Kidney epithelial cell (primary cell): ENCODE results near the gene MTUS2. TPM values are rescaled to one million over a fixed set of nuclear protein-coding genes. Genes with fewer than 3 reads are reported as not detected.

Source experiments
- DNase-seq: peaks from one replicate; pipeline ENCODE4 v3.0.0-alpha.2; 2010; ENCODE audit warnings: low read depth
- H3K27me3 ChIP-seq: 2 replicates; pipeline ENCODE4 v1.6.0; 2011; ENCODE audit warnings: low read length; ENCODE audit not compliant: control insufficient read depth, insufficient read depth
- H3K36me3 ChIP-seq: 2 replicates; pipeline ENCODE4 v1.5.1; 2011; ENCODE audit warnings: low read length; ENCODE audit not compliant: control insufficient read depth, insufficient read depth
- H3K4me3 ChIP-seq: 2 replicates; pipeline ENCODE4 v1.5.1; 2011; ENCODE audit warnings: low read depth, mild to moderate bottlenecking, control low read depth, low read length
- CTCF ChIP-seq: IDR thresholded peaks from 2 replicates; pipeline ENCODE4 v1.5.1; 2011; ENCODE audit warnings: mild to moderate bottlenecking, moderate library complexity, low read length, control low read depth, inconsistent platforms; ENCODE audit not compliant: insufficient read depth, poor library complexity, severe bottlenecking
- total RNA-seq: library from RNA; depleted of rRNA; stranded (reverse); fragments of >200 nt; gene quantifications from 2 replicates; pipeline ENCODE4 v1.2.3, GENCODE V29; 2015

MTUS2 gene
- total RNA-seq, 1 donor from 2014 or later: 0.25 TPM

DNA sequence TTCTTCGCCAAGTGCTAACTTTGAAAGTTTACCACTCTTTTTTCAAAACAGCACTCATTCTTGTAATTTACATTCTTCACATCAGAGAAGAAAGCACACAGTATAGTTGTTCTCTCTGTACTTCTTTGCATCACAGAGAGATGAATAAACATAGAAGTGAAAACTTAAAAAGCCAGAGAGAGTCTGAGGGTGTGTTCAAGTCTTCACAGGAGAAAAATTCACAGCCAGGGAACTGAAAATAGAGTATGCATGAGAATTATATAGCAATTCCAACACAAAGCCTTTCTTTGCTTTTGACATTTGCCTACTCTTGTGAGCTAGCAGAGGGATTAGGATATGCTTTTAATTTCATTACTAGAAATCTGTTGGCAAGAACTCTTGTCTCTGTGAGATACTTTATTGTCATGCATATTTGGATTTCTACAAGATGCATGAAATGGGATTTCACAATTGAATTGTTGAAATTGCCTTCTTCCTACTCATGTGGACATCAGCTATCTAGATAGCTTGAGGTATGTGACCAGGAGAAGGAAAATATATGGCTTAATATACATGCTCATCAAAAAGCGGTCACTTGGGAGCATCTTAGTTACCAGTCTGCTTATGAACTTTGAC is 609.3 kb downstream of the MTUS2 start:
- no peak for DNase-seq
- no peak overlapping the region for H3K4me3 ChIP-seq
- H3K36me3 ChIP-seq: no peaks in the 10 kb centered on the region
- no peak for TF ChIP-seq CTCF
- H3K27me3 ChIP-seq: peaks cover 16% of the 10 kb centered on the region

GRCh38 chr13:29434217-29434945 is 614.2 kb downstream of the MTUS2 start:
- DNase-seq: no peak
- no peaks in the 10 kb centered on the region for H3K27me3 ChIP-seq
- H3K4me3 ChIP-seq: no peak overlapping the region
- no peak for TF ChIP-seq CTCF
- no peaks in the 10 kb centered on the region for H3K36me3 ChIP-seq

DNA sequence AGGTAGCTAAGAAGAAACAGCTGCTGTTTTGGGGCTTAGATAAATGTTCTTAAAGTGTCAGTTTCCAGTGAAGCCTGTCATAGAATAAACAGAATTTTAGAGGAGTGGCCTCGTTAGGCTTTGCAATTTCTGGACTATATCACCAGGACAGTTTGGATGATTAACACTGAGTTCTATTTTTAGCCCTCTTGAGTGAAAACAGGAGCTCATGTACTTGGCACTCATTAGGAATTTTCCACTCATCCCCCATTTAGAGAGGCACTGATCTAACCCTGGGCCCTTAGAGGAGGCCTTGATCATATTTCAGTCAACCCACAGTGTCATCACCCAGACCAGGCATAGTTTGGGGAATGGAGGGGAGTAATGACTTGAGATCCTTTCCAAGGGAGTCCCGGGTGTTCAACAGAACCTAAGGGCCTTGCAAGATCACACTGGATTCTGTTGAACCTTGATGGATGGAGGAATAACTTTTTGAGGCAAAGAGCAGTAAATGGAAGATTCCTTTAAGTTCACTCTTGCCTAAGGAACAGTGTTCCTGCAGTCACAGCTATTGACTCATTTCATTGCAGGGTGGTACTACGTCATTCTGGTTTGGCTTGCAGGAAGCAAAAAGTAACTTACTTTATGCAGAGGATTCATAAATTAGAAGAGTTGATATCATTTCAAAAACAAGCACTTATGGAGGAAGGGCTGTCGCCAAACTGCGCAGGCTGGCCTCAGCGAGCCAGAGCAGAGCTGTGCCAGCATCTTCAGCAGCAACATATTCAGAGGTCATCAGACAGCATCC is 615.2 kb downstream of the MTUS2 start:
- DNase-seq: no peak
- TF ChIP-seq CTCF: no peak
- no peaks in the 10 kb centered on the region for H3K36me3 ChIP-seq

DNA sequence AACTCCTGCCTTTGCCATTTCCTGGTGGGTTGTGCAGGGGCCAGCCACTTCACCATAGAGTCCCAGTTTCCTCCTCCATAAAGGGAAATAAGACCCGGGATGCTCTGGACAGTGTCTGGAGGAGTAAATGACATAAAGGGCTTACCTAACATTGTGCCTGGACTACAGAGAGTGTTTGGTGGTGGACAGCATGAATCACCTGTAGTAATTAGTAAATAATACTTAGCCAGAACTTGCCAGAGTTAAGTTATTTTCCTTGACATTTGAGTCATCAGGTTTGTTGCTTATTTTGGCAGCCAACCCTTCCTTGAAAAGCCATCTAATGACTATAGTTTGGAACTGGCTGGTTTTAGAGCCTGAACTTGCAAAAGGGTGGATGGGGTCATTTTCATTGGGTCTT is 616.2 kb downstream of the MTUS2 start:
- no peaks in the 10 kb centered on the region for H3K36me3 ChIP-seq
- DNase-seq: peak; percentile 56
- no peak for TF ChIP-seq CTCF
- no peaks in the 10 kb centered on the region for H3K27me3 ChIP-seq
- H3K4me3 ChIP-seq: no peak overlapping the region

More for the DNA sequence above, 615.2 kb downstream of the MTUS2 start:
- H3K4me3 ChIP-seq: no peak overlapping the region
- H3K27me3 ChIP-seq: no peaks in the 10 kb centered on the region

DNA sequence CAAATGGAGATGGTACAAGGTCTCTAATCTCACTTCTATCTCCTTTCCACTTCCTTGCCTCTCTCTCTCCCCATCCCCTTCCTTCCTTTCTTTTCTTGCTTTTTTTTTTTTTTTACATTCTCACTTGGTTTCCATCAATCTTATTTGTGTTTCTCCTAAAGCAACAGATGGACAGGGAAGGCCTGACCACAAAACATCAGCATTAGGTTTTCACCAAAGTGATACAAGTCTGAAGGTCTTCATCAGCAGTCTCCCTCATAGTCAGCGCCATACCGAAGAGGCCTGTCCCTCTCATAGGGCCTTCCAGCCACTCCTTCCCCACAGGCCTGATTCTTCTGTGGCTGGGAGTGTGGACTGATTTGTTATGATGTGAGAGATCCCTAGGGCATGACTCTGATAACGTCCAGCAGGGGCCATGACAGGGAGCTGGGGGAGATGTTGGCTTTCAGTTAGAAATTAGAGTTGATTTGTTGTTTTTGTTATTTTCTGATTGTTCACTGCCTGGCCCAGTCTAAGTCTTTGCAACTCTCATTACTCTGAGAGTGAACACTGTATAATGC is 616.7 kb downstream of the MTUS2 start:
- Histone ChIP-seq H3K27me3 (no peaks in the 10 kb centered on the region), H3K4me3 (no peak overlapping the region), H3K36me3 (no peaks in the 10 kb centered on the region)
- DNase-seq: no peak
- TF ChIP-seq CTCF: no peak
